Measurements from ENCODE around the gene RALBP1. TPM values are rescaled to one million over a fixed set of nuclear protein-coding genes. Genes with fewer than 3 reads are reported as not detected.

Gene RALBP1
- total RNA-seq, 1 experiment from 2014 or later: 52.4 TPM

GRCh38 chr18:9552616-9553015 is 77.3 kb downstream of the RALBP1 start:
- Histone ChIP-seq H3K27me3 (no peaks in the 10 kb centered on the region), H3K9me3 (no peaks in the 10 kb centered on the region), H3K4me3 (no peak overlapping the region), H3K36me3 (peaks cover 71% of the 10 kb centered on the region)
- no peak for DNase-seq

- no peak for DNase-seq
- Histone ChIP-seq H3K27me3 (no peaks in the 10 kb centered on the region), H3K9me3 (no peaks in the 10 kb centered on the region), H3K4me3 (no peak overlapping the region), H3K36me3 (peaks cover 70% of the 10 kb centered on the region)
Observed at GRCh38 chr18:9557250-9557943, 82.1 kb downstream of the RALBP1 start.

- H3K4me3 ChIP-seq: no peak overlapping the region
- no peaks in the 10 kb centered on the region for H3K27me3 ChIP-seq
- H3K9me3 ChIP-seq: no peaks in the 10 kb centered on the region
- H3K36me3 ChIP-seq: peaks cover 70% of the 10 kb centered on the region
- DNase-seq: no peak
Observed at GRCh38 chr18:9558387-9559064, 83.2 kb downstream of the RALBP1 start.

- no peak overlapping the region for H3K4me3 ChIP-seq
- DNase-seq: no peak
- no peaks in the 10 kb centered on the region for H3K27me3 ChIP-seq
- H3K9me3 ChIP-seq: no peaks in the 10 kb centered on the region
- peaks cover 73% of the 10 kb centered on the region for H3K36me3 ChIP-seq
Observed at GRCh38 chr18:9559253-9559652, 83.9 kb downstream of the RALBP1 start.

GRCh38 chr18:9561759-9562158 is 86.4 kb downstream of the RALBP1 start:
- H3K27me3 ChIP-seq: no peaks in the 10 kb centered on the region
- no peaks in the 10 kb centered on the region for H3K9me3 ChIP-seq
- peaks cover 69% of the 10 kb centered on the region for H3K36me3 ChIP-seq
- no peak for DNase-seq
- H3K4me3 ChIP-seq: no peak overlapping the region

GRCh38 chr18:9562584-9562983 is 87.3 kb downstream of the RALBP1 start:
- no peak for DNase-seq
- no peaks in the 10 kb centered on the region for H3K27me3 ChIP-seq
- no peak overlapping the region for H3K4me3 ChIP-seq
- H3K36me3 ChIP-seq: peaks cover 75% of the 10 kb centered on the region
- no peaks in the 10 kb centered on the region for H3K9me3 ChIP-seq

GRCh38 chr18:9563331-9563730 is 88.0 kb downstream of the RALBP1 start:
- H3K4me3 ChIP-seq: no peak overlapping the region
- H3K9me3 ChIP-seq: no peaks in the 10 kb centered on the region
- DNase-seq: no peak
- H3K27me3 ChIP-seq: no peaks in the 10 kb centered on the region
- H3K36me3 ChIP-seq: peaks cover 75% of the 10 kb centered on the region

- Histone ChIP-seq H3K9me3 (no peaks in the 10 kb centered on the region), H3K27me3 (no peaks in the 10 kb centered on the region), H3K36me3 (peaks cover 69% of the 10 kb centered on the region), H3K4me3 (no peak overlapping the region)
- DNase-seq: no peak
Observed at GRCh38 chr18:9565407-9565806, 90.1 kb downstream of the RALBP1 start.

GRCh38 chr18:9568186-9568585 is 92.9 kb downstream of the RALBP1 start:
- no peak for DNase-seq
- H3K4me3 ChIP-seq: no peak overlapping the region
- no peaks in the 10 kb centered on the region for H3K27me3 ChIP-seq
- peaks cover 70% of the 10 kb centered on the region for H3K36me3 ChIP-seq
- H3K9me3 ChIP-seq: no peaks in the 10 kb centered on the region

GRCh38 chr18:9569178-9569577 is 93.9 kb downstream of the RALBP1 start:
- H3K36me3 ChIP-seq: peaks cover 65% of the 10 kb centered on the region
- H3K27me3 ChIP-seq: no peaks in the 10 kb centered on the region
- DNase-seq: no peak
- H3K4me3 ChIP-seq: no peak overlapping the region
- H3K9me3 ChIP-seq: no peaks in the 10 kb centered on the region

GRCh38 chr18:9570255-9570654 is 94.9 kb downstream of the RALBP1 start:
- Histone ChIP-seq H3K4me3 (no peak overlapping the region), H3K36me3 (peaks cover 65% of the 10 kb centered on the region), H3K27me3 (no peaks in the 10 kb centered on the region), H3K9me3 (no peaks in the 10 kb centered on the region)
- DNase-seq: no peak

- peaks cover 73% of the 10 kb centered on the region for H3K36me3 ChIP-seq
- no peak overlapping the region for H3K4me3 ChIP-seq
- no peaks in the 10 kb centered on the region for H3K27me3 ChIP-seq
- H3K9me3 ChIP-seq: no peaks in the 10 kb centered on the region
- DNase-seq: no peak
Observed at GRCh38 chr18:9571546-9571945, 96.2 kb downstream of the RALBP1 start.

- no peak for DNase-seq
- peaks cover 68% of the 10 kb centered on the region for H3K36me3 ChIP-seq
- H3K4me3 ChIP-seq: no peak overlapping the region
- no peaks in the 10 kb centered on the region for H3K27me3 ChIP-seq
- H3K9me3 ChIP-seq: no peaks in the 10 kb centered on the region
Observed at GRCh38 chr18:9574473-9575115, 99.3 kb downstream of the RALBP1 start.

- no peak overlapping the region for H3K4me3 ChIP-seq
- H3K27me3 ChIP-seq: no peaks in the 10 kb centered on the region
- no peaks in the 10 kb centered on the region for H3K9me3 ChIP-seq
- H3K36me3 ChIP-seq: peaks cover 59% of the 10 kb centered on the region
- no peak for DNase-seq
Observed at GRCh38 chr18:9575558-9575957, 100.2 kb downstream of the RALBP1 start.

GRCh38 chr18:9577361-9577760 is 102.0 kb downstream of the RALBP1 start:
- DNase-seq: no peak

GRCh38 chr18:9578306-9578705 is 103.0 kb downstream of the RALBP1 start:
- H3K36me3 ChIP-seq: peaks cover 65% of the 10 kb centered on the region
- H3K27me3 ChIP-seq: no peaks in the 10 kb centered on the region
- H3K9me3 ChIP-seq: peaks cover 8% of the 10 kb centered on the region; the same call in 1 of the 2 replicates
- DNase-seq: no peak
- no peak overlapping the region for H3K4me3 ChIP-seq

More at GRCh38 chr18:9577361-9577760, 102.0 kb downstream of the RALBP1 start:
- H3K4me3 ChIP-seq: no peak overlapping the region
- H3K9me3 ChIP-seq: 0 out of 2 replicates have a peak, but pooled peaks cover 4% of the 10 kb centered on the region
- no peaks in the 10 kb centered on the region for H3K27me3 ChIP-seq
- peaks cover 61% of the 10 kb centered on the region for H3K36me3 ChIP-seq

GRCh38 chr18:9581667-9582066 is 106.4 kb downstream of the RALBP1 start:
- H3K36me3 ChIP-seq: peaks cover 57% of the 10 kb centered on the region
- H3K9me3 ChIP-seq: peaks cover 8% of the 10 kb centered on the region; the same call in 1 of the 2 replicates
- DNase-seq: no peak
- no peak overlapping the region for H3K4me3 ChIP-seq
- no peaks in the 10 kb centered on the region for H3K27me3 ChIP-seq
